Pancreas (tissue), 10 donors: Measurements from ENCODE around the gene RUNX1. TPM values are rescaled to one million over a fixed set of nuclear protein-coding genes. Genes with fewer than 3 reads are reported as not detected.

Experiments used
- ATAC-seq, 4 donors: fragments of 200-7000 bp; cut with Tn5 transposase; one replicate each; pipeline versions ENCODE4 v1.8.0 to v1.9.1; 2020; ENCODE audit warnings: mild to moderate bottlenecking in 4 of 4, moderate library complexity in 4 of 4
- DNase-seq, 6 donors: peaks; one replicate each; pipeline ENCODE4 v3.0.0-alpha.2; 2020
- FAIRE-seq: peaks from 2 replicates; lab custom pipeline; 2012; peaks lifted over from hg19 to GRCh38; lab: Jason Lieb, UNC
- H3K27ac ChIP-seq, 4 donors: fragments of 200-600 bp; sonication (generic); 1 replicate in 3 of 4; 2 replicates in 1 of 4; pipeline versions ENCODE4 v1.5.0 to v1.8.0; 2020
- H3K27me3 ChIP-seq, 4 donors: fragments of 200-600 bp; one replicate each; pipeline ENCODE4 v1.8.0; 2021
- H3K36me3 ChIP-seq, 3 donors: fragments of 200-600 bp; sonication (generic) in 1 of 3; one replicate each; pipeline versions ENCODE4 v1.5.0 to v1.8.0; 2020 to 2021
- H3K4me1 ChIP-seq, 3 donors: fragments of 200-600 bp; one replicate each; pipeline ENCODE4 v1.8.0; 2021
- H3K4me3 ChIP-seq, 4 donors: fragments of 200-600 bp; sonication (generic) in 2 of 4; one replicate each; pipeline versions ENCODE4 v1.5.0 to v1.8.0; 2020 to 2021
- H3K9me3 ChIP-seq, 4 donors: fragments of 200-600 bp; one replicate each; pipeline ENCODE4 v1.8.0; 2021
- CTCF ChIP-seq, 4 donors: fragments of 200-600 bp; sonication (generic) in 3 of 4; IDR thresholded peaks; one replicate each; pipeline versions ENCODE4 v1.5.0 to v1.8.0; 2021; ENCODE audit warnings: antibody characterized with exemption in 4 of 4
- WGBS, 2 donors: extraction: QIAGEN DNeasy Blood & Tissue Kit; methylation state at CpG; one replicate each; pipeline ENCODE4 v1.1.7; 2013; 5-methylcytosine and 5-hydroxymethylcytosine counted together
- intact Hi-C, 3 donors: fragments of 100-400 bp; cut with DNase I; formaldehyde crosslinking; loops; one replicate each; pipeline versions ENCODE4 v1.11.1 to v1.14.2; 2022
- polyA plus RNA-seq, 2 donors: library from polyadenylated mRNA; stranded (reverse); fragments of 200-250 nt; gene quantifications; one replicate each; pipeline ENCODE4 v1.2.3, GENCODE V29; 2013
- total RNA-seq, 6 donors: library from RNA; stranded (reverse); fragmentation: NEBNext Ultra II Directional in 4 of 6; extraction: Animal tissue kit (Norgen Biotek cat#: 25700) in 4 of 6; gene quantifications; one replicate each; pipeline versions ENCODE4 v1.2.1 to v1.2.4, GENCODE V29; 2021 to 2023
- donor health status: healthy with polysubstance abuse.
- donor health status: DM: no; HTN: no; CAD: no; lungs with moderate emphysema.
- donor health status: DM: no; HTN: no; CAD: no.
- donor health status: control.
- donor health status: control.
- donor health status: Bipolar disorder and iron deficiency.
- donor health status: DM: yes; HTN: yes; CAD: no.
- donor health status: DM: no; HTN: no; CAD: no.
- donor health status: DM: no; HTN: no; CAD: no.
- donor health status: DM: yes; HTN: yes; CAD: no.

RUNX1 gene
- total and polyA plus RNA-seq, 8 donors: 2.1 to 38.2 (median 4.5) TPM

DNA sequence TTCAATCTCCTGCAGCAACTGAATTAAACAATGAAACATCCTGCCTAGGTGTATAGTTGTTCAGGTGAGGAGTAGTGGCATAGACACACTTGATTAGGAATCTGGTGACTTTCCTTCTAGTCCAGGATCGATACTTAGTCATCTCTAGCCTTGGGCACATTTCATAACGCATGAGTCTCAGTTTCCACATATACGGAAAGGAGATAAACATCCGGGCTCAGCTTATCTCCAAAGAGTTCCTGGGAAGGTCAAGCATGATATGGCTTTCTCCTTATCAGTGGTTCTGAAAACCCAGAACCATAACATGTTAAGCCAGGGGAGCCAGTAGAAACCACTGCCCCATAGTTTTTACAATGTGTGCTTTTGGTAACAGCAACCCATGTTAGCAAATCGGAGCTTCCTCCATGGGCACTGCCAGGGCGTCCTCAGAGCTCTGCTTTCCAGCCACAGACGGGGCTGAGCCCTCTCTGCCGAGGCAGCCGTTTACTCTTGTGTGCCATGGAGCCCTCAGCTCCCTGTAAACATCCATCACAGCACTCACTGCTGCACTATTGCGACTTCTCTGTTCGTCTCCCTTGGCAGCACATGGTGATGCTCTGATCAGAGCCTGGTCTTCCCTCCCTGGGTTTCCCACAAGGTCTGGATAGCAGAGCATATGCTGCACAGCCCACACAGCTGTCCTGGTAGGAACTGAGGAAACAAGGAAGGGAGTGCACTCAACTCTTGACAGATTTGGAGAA, 34.6 kb downstream of the RUNX1 start:
- Histone ChIP-seq H3K27me3 (no peaks in the 10 kb centered on the region), H3K4me1 (peaks cover 0 to 6% (median 4%) of the 10 kb centered on the region in 3 donors), H3K27ac (no peak overlapping the region), H3K36me3 (no peaks in the 10 kb centered on the region), H3K4me3 (no peak overlapping the region), H3K9me3 (no peaks in the 10 kb centered on the region)
- TF ChIP-seq CTCF (IDR thresholded peaks at IDR 0.05): no peak
- FAIRE-seq (no peak), DNase-seq (no peak), ATAC-seq (no peak)
- intact Hi-C loops: no loop called here
- WGBS, 2 donors: 54 to 55% methylated on average over 11 of the region's 11 CpGs

DNA sequence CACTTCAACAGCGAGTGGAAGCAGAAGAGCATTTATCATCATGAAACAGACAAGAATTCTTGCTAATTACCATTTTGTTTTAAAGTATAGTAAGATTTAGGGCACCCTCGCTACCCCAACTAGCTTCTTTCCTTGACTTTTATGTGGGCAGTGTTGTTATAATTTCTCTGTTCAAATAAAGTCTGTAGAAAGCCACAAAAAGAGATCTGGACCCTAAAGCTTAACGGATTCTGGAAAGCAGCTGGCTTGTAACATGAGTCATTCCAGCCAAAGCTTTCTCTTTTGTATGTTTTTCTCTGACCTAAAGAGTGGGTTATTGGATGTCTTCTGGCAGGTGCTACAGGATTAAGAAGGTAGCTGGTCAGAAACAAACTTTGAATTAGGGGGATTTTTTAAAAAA, 37.4 kb downstream of the RUNX1 start:
- Histone ChIP-seq H3K4me3 (no peak overlapping the region), H3K27me3 (no peaks in the 10 kb centered on the region), H3K27ac (no peak overlapping the region), H3K9me3 (no peaks in the 10 kb centered on the region), H3K36me3 (no peaks in the 10 kb centered on the region), H3K4me1 (no peaks in the 10 kb centered on the region)
- intact Hi-C loops: no loop called here
- no peak for DNase-seq
- FAIRE-seq: no peak
- ATAC-seq: no peak
- WGBS, 2 donors: 64 to 74% methylated on average over 3 of the region's 3 CpGs
- TF ChIP-seq CTCF (IDR thresholded peaks at IDR 0.05): no peak

GRCh38 chr21:35010447-35010846, 38.7 kb downstream of the RUNX1 start:
- FAIRE-seq: no peak
- H3K27ac ChIP-seq: no peak overlapping the region
- intact Hi-C loops: no loop called here
- WGBS, 2 donors: 66 to 70% methylated on average over 5 of the region's 5 CpGs
- H3K4me3 ChIP-seq: no peak overlapping the region
- DNase-seq: no peak
- no peaks in the 10 kb centered on the region for H3K36me3 ChIP-seq
- TF ChIP-seq CTCF (IDR thresholded peaks at IDR 0.05): no peak
- no peaks in the 10 kb centered on the region for H3K4me1 ChIP-seq
- no peaks in the 10 kb centered on the region for H3K27me3 ChIP-seq
- ATAC-seq: no peak
- H3K9me3 ChIP-seq: no peaks in the 10 kb centered on the region

DNA sequence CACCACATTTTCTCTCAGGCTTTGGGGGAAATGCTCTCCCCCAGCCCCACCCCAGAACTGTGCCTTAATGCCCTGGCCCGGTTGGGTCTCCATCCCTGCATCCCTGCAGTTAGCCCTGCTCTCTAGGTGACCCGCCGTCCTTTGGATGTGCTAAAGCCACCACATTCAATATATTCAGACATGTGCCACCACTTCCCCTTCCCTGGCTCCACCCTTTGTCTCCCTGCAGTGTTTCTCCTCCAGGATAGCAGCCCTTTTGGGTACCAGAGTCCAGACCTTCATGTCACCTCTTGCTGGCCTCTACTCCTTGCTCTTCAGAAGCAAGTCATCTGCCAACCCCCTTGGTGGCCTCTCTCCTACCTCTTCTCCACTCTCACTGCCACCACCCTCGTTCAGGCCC, 41.8 kb downstream of the RUNX1 start:
- intact Hi-C loops: no loop called here
- no peaks in the 10 kb centered on the region for H3K4me1 ChIP-seq

More for the DNA sequence above, 41.8 kb downstream of the RUNX1 start:
- ATAC-seq (no peak), DNase-seq (no peak), FAIRE-seq (no peak)
- Histone ChIP-seq H3K9me3 (no peaks in the 10 kb centered on the region), H3K27ac (no peak overlapping the region), H3K4me3 (no peak overlapping the region), H3K27me3 (no peaks in the 10 kb centered on the region), H3K36me3 (no peaks in the 10 kb centered on the region)
- no peak for TF ChIP-seq CTCF (IDR thresholded peaks at IDR 0.05)
- 79 to 82% methylated on average over 4 of the region's 4 CpGs for WGBS, 2 donors
